ENCODE results near the gene ZNF747. TPM values are rescaled to one million over a fixed set of nuclear protein-coding genes. Genes with fewer than 3 reads are reported as not detected.

Gene ZNF747
- total RNA-seq, 3 donors from 2014 or later: 9.2 to 13.8 (median 10.5) TPM

DNA sequence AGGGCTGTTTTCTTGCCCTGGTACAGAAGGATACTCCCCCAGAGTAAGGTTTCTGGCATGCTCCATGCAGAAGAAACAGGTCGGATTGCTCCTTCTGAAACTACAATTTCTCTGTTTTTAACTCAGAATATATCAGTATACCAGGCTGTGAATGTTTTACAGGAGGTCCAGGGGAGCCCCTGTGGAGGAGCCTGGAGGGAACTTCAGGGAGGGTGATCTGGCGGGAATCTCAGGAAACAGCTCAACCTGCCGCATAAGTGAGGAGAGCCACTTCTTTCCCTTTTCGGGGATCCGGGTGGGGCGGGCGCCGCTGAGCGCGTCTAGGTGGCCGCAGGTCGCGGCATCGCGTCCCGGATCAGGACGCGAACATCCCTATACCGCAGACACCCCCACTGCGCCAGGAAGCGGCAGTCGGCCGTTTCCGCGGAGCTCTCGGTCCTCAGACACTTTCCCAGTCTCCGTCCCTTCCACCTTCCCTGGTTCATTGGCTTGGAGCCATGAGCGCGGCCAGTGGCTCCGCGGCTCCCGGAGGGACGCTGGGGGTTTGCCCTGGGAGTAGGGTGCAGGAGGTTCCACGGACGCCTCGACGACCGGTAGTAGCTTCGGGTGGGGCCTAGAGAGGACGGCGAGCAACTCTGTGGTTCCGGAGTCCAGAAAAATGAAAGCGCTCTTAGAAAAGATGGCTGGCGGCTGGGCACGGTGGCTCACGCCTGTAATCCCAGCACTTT is 26.6 kb upstream of the ZNF747 start:
- TF ChIP-seq, protein P1, sequence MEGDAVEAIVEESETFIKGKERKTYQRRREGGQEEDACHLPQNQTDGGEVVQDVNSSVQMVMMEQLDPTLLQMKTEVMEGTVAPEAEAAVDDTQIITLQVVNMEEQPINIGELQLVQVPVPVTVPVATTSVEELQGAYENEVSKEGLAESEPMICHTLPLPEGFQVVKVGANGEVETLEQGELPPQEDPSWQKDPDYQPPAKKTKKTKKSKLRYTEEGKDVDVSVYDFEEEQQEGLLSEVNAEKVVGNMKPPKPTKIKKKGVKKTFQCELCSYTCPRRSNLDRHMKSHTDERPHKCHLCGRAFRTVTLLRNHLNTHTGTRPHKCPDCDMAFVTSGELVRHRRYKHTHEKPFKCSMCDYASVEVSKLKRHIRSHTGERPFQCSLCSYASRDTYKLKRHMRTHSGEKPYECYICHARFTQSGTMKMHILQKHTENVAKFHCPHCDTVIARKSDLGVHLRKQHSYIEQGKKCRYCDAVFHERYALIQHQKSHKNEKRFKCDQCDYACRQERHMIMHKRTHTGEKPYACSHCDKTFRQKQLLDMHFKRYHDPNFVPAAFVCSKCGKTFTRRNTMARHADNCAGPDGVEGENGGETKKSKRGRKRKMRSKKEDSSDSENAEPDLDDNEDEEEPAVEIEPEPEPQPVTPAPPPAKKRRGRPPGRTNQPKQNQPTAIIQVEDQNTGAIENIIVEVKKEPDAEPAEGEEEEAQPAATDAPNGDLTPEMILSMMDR (IDR thresholded peaks at IDR 0.05): no peak
- Histone ChIP-seq H3K36me3 (ENCODE audit: low read depth) (no peaks in the 10 kb centered on the region), H3K4me3 (no peak overlapping the region), H3K9me3 (no peaks in the 10 kb centered on the region), H3K4me1 (ENCODE audit: low read depth) (peaks cover 16% of the 10 kb centered on the region)
- peak; percentile 3 for ATAC-seq
- DNase-seq: peak; percentile 47 to 69 (median 69)
- intact Hi-C loops (cut with DNase I, micrococcal nuclease): no loop called here

DNA sequence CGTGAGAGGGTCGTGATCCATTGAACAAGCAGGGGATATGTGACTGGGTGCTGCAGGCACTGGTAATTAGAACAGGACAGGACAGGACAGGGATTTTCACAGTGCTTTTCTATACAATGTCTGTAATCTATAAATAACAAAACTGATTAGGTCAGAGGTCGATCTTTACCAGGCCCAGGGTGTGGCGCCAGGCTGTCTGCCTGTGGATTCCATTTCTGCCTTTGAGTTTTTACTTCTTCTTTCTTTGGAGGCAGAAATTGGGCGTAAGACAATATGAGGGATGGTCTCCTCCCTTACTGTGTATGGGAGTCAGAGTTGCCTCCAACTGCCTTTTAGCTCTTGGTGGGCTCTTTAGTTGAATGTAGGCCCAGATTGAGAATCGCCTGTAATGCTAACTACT is 25.0 kb upstream of the ZNF747 start:
- Histone ChIP-seq H3K36me3 (ENCODE audit: low read depth) (peaks cover 4% of the 10 kb centered on the region), H3K9me3 (no peaks in the 10 kb centered on the region), H3K4me1 (ENCODE audit: low read depth) (peaks cover 22% of the 10 kb centered on the region), H3K4me3 (no peak overlapping the region)
- DNase-seq (no peak), ATAC-seq (no peak)
- TF ChIP-seq, protein P1 (IDR thresholded peaks at IDR 0.05): no peak
- intact Hi-C loops (cut with DNase I, micrococcal nuclease): no loop called here

DNA sequence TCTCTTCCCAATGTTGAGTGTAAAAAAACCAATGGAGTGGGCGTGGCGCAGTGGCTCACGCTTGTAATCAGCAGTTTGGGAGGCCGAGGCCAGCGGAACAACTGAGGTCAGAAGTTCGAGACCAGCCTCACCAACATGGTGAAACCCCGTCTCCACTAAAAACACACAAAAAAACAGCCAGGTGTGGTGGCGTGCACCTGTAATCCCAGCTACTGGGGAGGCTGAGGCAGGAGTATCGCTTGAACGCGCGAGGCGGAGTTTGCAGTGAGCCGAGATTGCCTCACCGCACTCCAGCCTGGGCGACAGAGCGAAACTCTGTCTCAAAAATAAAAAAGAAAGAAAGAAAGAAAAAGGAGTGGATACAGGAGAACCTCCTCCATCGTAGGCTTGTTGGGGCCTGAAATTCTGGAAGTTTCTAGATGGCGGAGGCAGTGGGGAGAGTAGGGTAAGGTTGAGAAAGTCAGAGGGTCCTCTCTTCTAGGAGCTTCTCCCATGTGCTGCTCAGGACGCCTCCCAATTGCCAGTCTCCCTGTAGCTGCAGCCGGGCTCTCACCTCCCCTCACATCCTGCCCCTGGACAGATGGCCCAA is 24.2 kb upstream of the ZNF747 start:
- Histone ChIP-seq H3K36me3 (ENCODE audit: low read depth) (peaks cover 4% of the 10 kb centered on the region), H3K4me3 (no peak overlapping the region), H3K9me3 (no peaks in the 10 kb centered on the region), H3K4me1 (ENCODE audit: low read depth) (peaks cover 24% of the 10 kb centered on the region)
- no peak for ATAC-seq
- DNase-seq: no peak
- TF ChIP-seq, protein P1 (IDR thresholded peaks at IDR 0.05): no peak
- intact Hi-C loops (cut with DNase I, micrococcal nuclease): no loop called here

DNA sequence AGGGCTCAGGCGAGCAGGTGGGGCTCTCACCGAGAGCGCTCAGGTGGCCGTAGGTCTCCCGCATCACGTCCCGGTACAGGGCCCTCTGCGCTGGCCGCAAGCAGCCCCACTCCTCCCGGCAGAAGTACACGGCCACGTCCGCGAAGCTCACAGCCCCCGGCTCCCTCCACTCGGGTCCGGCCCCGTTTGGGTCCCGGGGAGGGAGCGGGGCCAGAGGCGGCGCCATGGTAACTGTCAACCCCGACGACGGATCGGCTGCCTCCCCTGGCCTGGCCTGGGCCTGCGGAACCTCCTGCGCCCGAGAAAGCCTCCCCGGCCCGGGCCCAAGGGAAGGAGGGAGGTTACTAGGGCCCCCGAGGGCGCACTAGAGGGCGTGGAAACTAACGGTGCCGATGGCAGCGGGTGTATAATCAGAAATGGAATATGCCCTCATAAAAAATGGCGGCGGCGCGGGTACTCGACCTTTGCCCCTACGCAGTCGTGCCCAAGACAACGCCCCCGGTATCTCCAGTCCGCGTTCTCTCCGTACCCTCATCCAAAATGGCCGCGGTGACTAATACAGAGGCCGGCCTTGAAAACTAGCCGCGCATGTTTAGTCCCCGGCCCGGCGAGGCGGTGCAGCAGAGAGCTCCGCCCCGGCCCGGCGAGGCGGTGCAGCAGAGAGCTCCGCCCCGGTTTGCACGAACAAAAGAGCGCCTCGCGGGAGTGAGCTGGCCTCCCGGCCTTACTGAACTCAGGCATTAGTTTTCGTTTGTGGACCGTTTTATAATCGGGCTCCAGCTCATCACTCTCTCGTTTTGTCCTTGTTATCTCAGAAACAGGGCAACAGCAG is 23.5 kb upstream of the ZNF747 start, which contains the start of gene ZNF764:
Gene ZNF764 (minus strand): TSS at position 418 of the 832 bp plus-strand sequence. CDS start 192 bp downstream, at position 226.
- intact Hi-C loops (cut with DNase I, micrococcal nuclease): no loop called here
- TF ChIP-seq, protein P1 (IDR thresholded peaks at IDR 0.05): no peak

DNA sequence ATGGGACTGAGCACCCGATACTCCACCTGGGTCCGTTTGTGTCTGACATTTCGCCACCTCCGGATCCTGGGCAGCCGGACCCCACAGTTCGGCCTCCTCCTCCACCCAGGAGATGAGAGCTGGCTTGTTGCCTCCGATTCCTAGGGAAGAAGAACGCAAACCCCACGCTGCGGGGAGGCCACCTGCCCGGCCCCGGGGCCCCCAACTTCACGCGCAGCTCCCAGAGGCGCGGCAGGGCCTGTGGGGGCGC is 23.0 kb upstream of the ZNF747 start:
- intact Hi-C loops (cut with DNase I, micrococcal nuclease): no loop called here
- H3K4me3 ChIP-seq: peak overlapping the region; percentile 74
- no peaks in the 10 kb centered on the region for H3K9me3 ChIP-seq
- H3K36me3 ChIP-seq (ENCODE audit: low read depth): peaks cover 4% of the 10 kb centered on the region
- TF ChIP-seq, protein P1 (IDR thresholded peaks at IDR 0.05): no peak
- H3K4me1 ChIP-seq (ENCODE audit: low read depth): peaks cover 35% of the 10 kb centered on the region
- ATAC-seq: no peak
- DNase-seq: peak in 1 of 3 donors; percentile 42

More for the DNA sequence above, 23.5 kb upstream of the ZNF747 start, which contains the start of gene ZNF764:
- Histone ChIP-seq H3K9me3 (no peaks in the 10 kb centered on the region), H3K4me1 (ENCODE audit: low read depth) (peaks cover 31% of the 10 kb centered on the region), H3K4me3 (peak within 1 kb of the TSS; percentile 74), H3K36me3 (ENCODE audit: low read depth) (peaks cover 4% of the 10 kb centered on the region)
- ATAC-seq (peak; percentile 93), DNase-seq (peak; percentile 97 to 99 (median 98))
